BE2C (cell line): ENCODE data around the gene ORM2.
"Not testable (repeated sequence)": the region's sequence is repeated elsewhere in the genome, so short reads cannot be mapped to it uniquely, and the experiment has no call there.

ENCODE experiments used
- DNase-seq: peaks from one replicate; pipeline ENCODE4 v3.0.0-alpha.2; 2020
- H3K27me3 ChIP-seq: fragments of 250-450 bp; sonication (Bioruptor Pico); 2 replicates; pipeline ENCODE4 v1.5.1; 2020; ENCODE audit warnings: mild to moderate bottlenecking
- H3K36me3 ChIP-seq: fragments of 250-450 bp; sonication (Bioruptor Pico); 2 replicates; pipeline ENCODE4 v1.5.1; 2020; ENCODE audit warnings: mild to moderate bottlenecking
- H3K4me1 ChIP-seq: fragments of 250-450 bp; sonication (Bioruptor Pico); 2 replicates; pipeline ENCODE4 v1.5.1; 2020
- H3K4me3 ChIP-seq: 2 replicates; pipeline ENCODE4 v1.5.1; 2011; ENCODE audit warnings: low read depth, low read length
- H3K9me3 ChIP-seq: fragments of 250-450 bp; sonication (Bioruptor Pico); 2 replicates; pipeline ENCODE4 v1.5.1; 2020
- CTCF ChIP-seq: IDR thresholded peaks from 2 replicates; pipeline ENCODE4 v1.5.1; 2012; ENCODE audit warnings: mild to moderate bottlenecking, low read depth, low read length

The ORM2 gene

GRCh38 chr9:114327749-114328148 is 1.9 kb upstream of the ORM2 start:
- TF ChIP-seq CTCF: no peak
- H3K4me1 ChIP-seq: no peaks in the 10 kb centered on the region
- DNase-seq: no peak
- no peak overlapping the region for H3K4me3 ChIP-seq
- no peaks in the 10 kb centered on the region for H3K36me3 ChIP-seq
- H3K27me3 ChIP-seq: no peaks in the 10 kb centered on the region
- H3K9me3 ChIP-seq: no peaks in the 10 kb centered on the region

- not testable (repeated sequence) for H3K4me3 ChIP-seq, H3K36me3 ChIP-seq, H3K4me1 ChIP-seq, DNase-seq, H3K27me3 ChIP-seq, H3K9me3 ChIP-seq
Observed at GRCh38 chr9:114328357-114328820, 1.3 kb upstream of the ORM2 start.

- H3K27me3 ChIP-seq, H3K4me3 ChIP-seq: not testable (repeated sequence)
Observed at GRCh38 chr9:114328937-114329624, 588 bp upstream of the ORM2 start.

GRCh38 chr9:114330636-114331035 is 967 bp downstream of the ORM2 start:
- DNase-seq: no peak
- H3K27me3 ChIP-seq: no peaks in the 10 kb centered on the region
- no peaks in the 10 kb centered on the region for H3K4me1 ChIP-seq
- H3K4me3 ChIP-seq: no peak overlapping the region
- H3K9me3 ChIP-seq: no peaks in the 10 kb centered on the region
- no peaks in the 10 kb centered on the region for H3K36me3 ChIP-seq
- TF ChIP-seq CTCF: no peak

More at GRCh38 chr9:114328937-114329624, 588 bp upstream of the ORM2 start:
- not testable (repeated sequence) for H3K9me3 ChIP-seq, DNase-seq, H3K4me1 ChIP-seq, H3K36me3 ChIP-seq

GRCh38 chr9:114331229-114332195 is 1.8 kb downstream of the ORM2 start:
- not testable (repeated sequence) for H3K4me3 ChIP-seq, H3K9me3 ChIP-seq, H3K27me3 ChIP-seq, H3K4me1 ChIP-seq, H3K36me3 ChIP-seq, DNase-seq

- H3K4me1 ChIP-seq, H3K36me3 ChIP-seq, H3K9me3 ChIP-seq, H3K4me3 ChIP-seq, H3K27me3 ChIP-seq, DNase-seq: not testable (repeated sequence)
Observed at GRCh38 chr9:114332474-114333040, 2.9 kb downstream of the ORM2 start.

GRCh38 chr9:114333718-114334117 is 4.0 kb downstream of the ORM2 start:
- DNase-seq, H3K4me1 ChIP-seq, H3K36me3 ChIP-seq, H3K4me3 ChIP-seq, H3K9me3 ChIP-seq, H3K27me3 ChIP-seq: not testable (repeated sequence)

- H3K36me3 ChIP-seq: no peaks in the 10 kb centered on the region
- H3K27me3 ChIP-seq: no peaks in the 10 kb centered on the region
- no peak for DNase-seq
- no peak for TF ChIP-seq CTCF
- H3K4me1 ChIP-seq: no peaks in the 10 kb centered on the region
- H3K4me3 ChIP-seq: no peak overlapping the region
- no peaks in the 10 kb centered on the region; the same call in 1 of the 2 replicates for H3K9me3 ChIP-seq
Observed at GRCh38 chr9:114334490-114334889, 4.8 kb downstream of the ORM2 start.
